Measurements from ENCODE around the gene METRN.
A peak's percentile ranks its signal among the peaks of the same experiment; 100 is the strongest.

Gene METRN

GRCh38 chr16:714558-715476 is at the start of gene METRN:
Gene METRN, plus strand, starts transcription at chr16:715118. Its CDS starts 172 bp downstream, at chr16:715290.
- peak; percentile 96 for DNase-seq

GRCh38 chr16:666572-666971 is 48.3 kb upstream of the METRN start:
- no peak for DNase-seq

- DNase-seq = no peak
Observed at GRCh38 chr16:667113-667779, 47.7 kb upstream of the METRN start.

GRCh38 chr16:667780-668518 is 47.0 kb upstream of the METRN start, which contains the start of gene RHOT2:
Gene RHOT2, plus strand, starts transcription at chr16:668132. Its CDS starts 68 bp downstream, at chr16:668200.
- DNase-seq = peak; percentile 97

- DNase-seq = no peak
Observed at GRCh38 chr16:668519-669171, 46.3 kb upstream of the METRN start.

GRCh38 chr16:669666-670065 is 45.3 kb upstream of the METRN start:
- DNase-seq = no peak

- DNase-seq = no peak
Observed at GRCh38 chr16:670485-671352, 44.2 kb upstream of the METRN start.

- no peak for DNase-seq
Observed at GRCh38 chr16:671353-672131, 43.4 kb upstream of the METRN start.

- no peak for DNase-seq
Observed at GRCh38 chr16:672371-672770, 42.5 kb upstream of the METRN start.

GRCh38 chr16:672851-673250 is 42.1 kb upstream of the METRN start:
- no peak for DNase-seq

- DNase-seq = no peak
Observed at GRCh38 chr16:673399-673991, 41.4 kb upstream of the METRN start.

- no peak for DNase-seq
Observed at GRCh38 chr16:674214-674881, 40.6 kb upstream of the METRN start.

GRCh38 chr16:674968-675883 is 39.7 kb upstream of the METRN start, which contains the start of gene RHBDL1:
Gene RHBDL1, plus strand, starts transcription at chr16:675671. Its CDS starts 120 bp downstream, at chr16:675791.
- peak; percentile 67 for DNase-seq

- no peak for DNase-seq
Observed at GRCh38 chr16:675884-676564, 38.9 kb upstream of the METRN start.

GRCh38 chr16:676565-676902 is 38.4 kb upstream of the METRN start:
- no peak for DNase-seq

- DNase-seq = no peak
Observed at GRCh38 chr16:676913-677312, 38.0 kb upstream of the METRN start.

- no peak for DNase-seq
Observed at GRCh38 chr16:677316-678190, 37.4 kb upstream of the METRN start.
